Fibroblast of skin of right biceps (primary cell): Measurements from ENCODE around the gene FOXK2.
"Not testable (repeated sequence)": the region's sequence is repeated elsewhere in the genome, so short reads cannot be mapped to it uniquely, and the experiment has no call there.

Source experiments
- DNase-seq: peaks from one replicate; pipeline ENCODE4 v3.0.0-alpha.2; 2013

The FOXK2 gene

GRCh38 chr17:82534401-82534812, 14.9 kb downstream of the FOXK2 start:
- DNase-seq = no peak

DNA sequence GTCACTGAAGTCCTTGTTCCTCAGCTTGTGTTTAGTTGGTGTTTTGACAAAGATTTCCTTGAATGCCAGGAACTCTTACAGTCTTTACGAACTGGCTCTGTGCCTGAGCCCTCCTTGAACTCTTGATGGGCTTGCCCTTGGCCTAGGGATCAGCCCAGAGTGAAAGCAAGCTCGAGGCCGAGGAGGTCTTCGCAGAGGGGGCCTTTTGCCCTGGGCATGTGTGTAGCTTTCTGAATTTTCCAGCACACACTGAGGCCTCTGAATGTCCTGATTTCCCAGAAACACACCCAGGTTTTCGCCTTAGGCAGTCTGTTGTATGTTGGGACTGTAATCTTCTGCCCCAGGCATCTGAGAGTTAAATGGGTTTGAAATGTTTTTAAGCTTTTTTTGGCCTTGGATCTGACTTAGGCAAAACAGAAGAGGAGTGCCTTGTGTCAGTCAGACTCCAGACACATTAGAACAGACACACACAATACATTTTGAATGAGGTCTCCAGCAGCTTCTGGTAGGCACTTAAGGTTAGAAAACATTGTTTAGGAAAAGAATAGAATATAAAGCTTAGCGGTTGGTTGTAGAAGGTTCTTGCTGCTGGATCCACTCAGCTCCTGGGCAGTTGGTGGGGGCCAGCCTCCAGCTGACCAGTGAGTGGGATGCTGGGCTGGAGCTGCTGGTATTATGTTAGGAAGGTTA, 17.1 kb downstream of the FOXK2 start:
- DNase-seq = no peak

- not testable (repeated sequence) for DNase-seq
Observed at GRCh38 chr17:82537228-82537627, 17.7 kb downstream of the FOXK2 start.

GRCh38 chr17:82539076-82539475, 19.5 kb downstream of the FOXK2 start:
- DNase-seq = not testable (repeated sequence)

- no peak for DNase-seq
Observed at GRCh38 chr17:82542439-82542838, 22.9 kb downstream of the FOXK2 start.

GRCh38 chr17:82544431-82545070, 25.0 kb downstream of the FOXK2 start:
- no peak for DNase-seq

DNA sequence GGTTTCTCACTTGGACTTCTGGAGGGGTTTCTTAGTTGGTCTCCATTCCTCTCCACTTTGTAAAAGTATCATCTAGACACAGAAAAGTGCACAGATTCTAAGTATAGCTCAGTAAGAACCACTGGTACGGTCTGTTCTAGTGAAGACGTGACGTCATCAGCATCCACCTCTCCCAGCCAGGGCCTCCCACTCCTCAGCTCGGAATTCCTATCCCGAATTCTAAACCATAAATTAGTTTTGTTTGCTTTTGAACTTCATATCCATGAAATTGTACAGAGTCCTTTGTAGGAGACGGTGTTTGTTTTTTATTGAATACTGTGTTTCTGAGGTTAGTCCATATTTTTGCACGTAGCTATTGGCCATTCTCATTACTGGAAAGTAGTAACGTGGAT, 25.5 kb downstream of the FOXK2 start:
- DNase-seq = no peak

- DNase-seq = no peak
Observed at GRCh38 chr17:82547981-82548380, 28.4 kb downstream of the FOXK2 start.

- no peak for DNase-seq
Observed at GRCh38 chr17:82548681-82549303, 29.3 kb downstream of the FOXK2 start.

DNA sequence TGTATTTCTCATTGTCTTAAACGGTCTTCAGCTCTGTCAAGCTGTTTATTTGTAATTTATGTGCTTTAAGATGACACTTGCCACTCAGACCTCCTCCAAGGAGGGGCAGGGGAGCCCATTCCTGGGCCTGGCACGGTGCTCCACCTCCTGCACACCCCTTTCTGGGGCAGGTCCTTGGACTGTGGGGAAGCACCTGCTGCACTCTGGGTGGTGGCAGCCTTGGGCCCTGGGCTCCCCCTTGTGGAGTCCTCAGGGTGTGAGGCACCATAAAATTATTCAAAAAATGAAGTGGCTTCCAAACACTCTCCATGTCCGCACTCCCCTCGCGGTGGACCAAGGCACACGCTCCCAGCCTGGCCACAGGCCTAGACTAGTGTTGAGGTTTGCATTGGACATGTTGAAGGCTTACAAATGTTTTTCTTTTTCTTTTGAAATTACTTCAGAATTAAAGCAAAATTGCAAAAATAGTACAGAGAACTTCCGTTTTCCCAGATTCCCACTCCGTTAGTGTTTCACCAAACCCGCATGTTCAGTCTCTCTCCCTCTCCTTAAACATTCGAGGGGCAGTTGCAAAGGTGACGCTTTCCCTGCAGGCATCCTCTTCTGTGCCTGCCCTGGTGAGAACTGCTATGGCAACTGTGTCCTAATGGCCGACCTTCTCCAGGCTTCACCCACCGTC, 32.4 kb downstream of the FOXK2 start:
- DNase-seq = peak; percentile 64

DNA sequence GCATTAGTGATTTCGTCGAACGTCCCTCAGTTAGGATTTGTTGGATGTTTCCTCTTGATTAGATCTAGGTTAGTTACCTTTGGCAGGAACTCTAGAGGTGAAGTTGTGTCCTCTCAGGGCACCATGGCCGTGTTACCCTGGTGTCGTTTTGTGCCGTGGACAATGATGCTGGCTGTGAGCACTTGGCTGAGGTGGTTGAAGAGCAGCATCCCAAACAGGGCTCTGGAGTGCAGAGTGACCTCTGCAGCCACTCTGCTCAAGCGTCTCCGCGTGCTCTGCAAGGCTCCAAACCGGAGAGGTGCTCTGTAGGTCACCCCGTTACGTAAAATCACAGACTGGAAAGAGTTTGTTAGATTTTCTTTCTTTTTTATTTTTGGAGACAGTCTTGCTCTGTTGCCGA, 33.0 kb downstream of the FOXK2 start:
- DNase-seq = no peak

GRCh38 chr17:82553210-82553930, 33.8 kb downstream of the FOXK2 start:
- no peak for DNase-seq

- not testable (repeated sequence) for DNase-seq
Observed at GRCh38 chr17:82557510-82557909, 38.0 kb downstream of the FOXK2 start.

- no peak for DNase-seq
Observed at GRCh38 chr17:82559566-82560251, 40.2 kb downstream of the FOXK2 start.

DNA sequence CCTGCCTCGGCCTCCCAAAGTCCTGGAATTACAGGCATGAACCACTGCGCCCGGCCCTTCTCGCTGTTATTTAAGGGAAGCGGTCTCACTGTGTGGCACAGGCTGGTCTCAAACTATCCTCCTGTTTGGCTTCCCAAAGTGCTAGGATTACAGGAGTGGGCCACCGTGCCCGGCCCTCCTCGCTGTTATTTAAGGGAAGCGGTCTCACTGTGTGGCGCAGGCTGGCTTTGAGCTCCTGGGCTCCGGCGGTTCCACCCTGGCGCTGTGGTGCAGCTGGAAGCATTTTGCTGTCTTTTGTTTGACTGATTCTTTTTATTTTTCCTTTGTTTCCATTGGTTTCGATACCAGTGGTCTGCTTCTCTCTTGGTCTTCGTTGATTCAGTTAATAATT, 40.7 kb downstream of the FOXK2 start:
- no peak for DNase-seq

DNA sequence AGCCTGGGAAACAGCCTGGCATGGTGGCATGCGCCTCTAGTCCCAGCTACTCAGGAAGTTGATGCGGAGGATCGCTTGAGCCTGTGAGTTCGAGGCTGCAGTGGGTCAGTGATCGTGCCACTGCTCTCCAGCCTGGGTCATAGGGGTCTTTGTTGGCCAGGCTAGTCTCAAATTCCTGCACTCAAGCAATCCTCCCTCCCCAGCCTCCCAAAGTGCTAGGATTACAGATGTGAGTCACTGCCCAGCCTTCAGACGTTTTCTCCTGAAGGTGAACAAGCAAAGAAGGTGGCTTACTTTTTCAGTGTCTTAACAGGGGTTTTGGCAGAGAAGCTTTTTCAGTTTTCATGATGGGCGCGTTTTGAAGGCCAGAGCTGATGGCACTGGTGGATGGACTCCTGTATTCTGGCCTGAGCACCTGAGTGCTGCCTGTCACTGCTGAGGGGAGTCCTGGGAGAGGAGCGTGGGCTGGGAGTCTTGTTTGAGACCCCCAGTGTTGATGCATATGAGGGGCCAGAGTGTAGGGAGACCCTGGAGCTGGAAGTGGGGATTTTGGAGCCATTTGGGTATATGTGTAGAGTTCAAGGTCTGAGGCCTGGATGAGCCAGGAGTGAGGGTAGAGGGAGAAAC, 41.4 kb downstream of the FOXK2 start:
- no peak for DNase-seq

DNA sequence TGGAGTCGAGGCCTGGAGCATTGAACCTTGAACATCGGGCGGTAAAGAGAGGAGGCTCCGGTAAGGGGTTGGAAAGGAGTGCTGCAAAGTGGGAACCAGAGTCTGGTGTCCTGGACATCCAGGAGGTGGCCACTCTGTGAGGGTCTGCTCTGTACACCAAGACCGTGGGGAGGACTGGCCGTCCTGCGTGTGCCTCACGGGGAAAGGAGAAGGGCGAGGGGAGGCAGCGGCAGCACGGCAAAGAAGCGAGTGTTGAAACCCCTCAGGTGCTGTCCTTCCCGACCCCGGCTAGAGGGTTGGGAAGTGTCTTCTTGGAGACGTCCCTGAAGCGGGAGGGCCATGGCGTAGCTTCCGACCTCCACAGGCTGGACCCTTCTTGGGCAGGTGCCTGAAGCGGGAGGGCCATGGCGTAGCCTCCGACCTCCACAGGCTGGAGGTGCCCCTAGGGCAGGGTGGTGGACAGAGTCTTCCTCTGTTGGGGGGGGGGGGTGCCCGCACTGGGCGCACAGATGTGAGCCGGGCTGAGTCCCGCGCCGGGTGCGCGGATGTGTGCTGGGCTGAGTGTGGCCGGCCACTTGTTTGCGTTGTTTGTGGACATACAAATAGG, 42.0 kb downstream of the FOXK2 start:
- DNase-seq = no peak

- not testable (repeated sequence) for DNase-seq
Observed at GRCh38 chr17:82562718-82563220, 43.2 kb downstream of the FOXK2 start.

DNA sequence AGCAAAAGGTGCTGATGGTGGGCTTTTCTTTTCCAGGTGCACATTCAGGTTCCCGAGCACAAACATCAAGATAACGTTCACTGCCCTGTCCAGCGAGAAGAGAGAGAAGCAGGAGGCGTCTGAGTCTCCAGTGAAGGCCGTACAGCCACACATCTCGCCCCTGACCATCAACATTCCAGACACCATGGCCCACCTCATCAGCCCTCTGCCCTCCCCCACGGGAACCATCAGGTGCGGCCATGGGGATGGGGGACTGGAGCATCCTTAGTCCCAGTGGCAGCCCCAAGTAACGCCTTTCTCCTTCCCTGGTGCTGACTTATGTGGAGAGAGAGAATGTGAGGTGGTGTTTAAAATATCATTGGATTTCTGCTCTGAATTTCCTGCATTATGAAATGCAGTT, 43.8 kb downstream of the FOXK2 start:
- no peak for DNase-seq

DNA sequence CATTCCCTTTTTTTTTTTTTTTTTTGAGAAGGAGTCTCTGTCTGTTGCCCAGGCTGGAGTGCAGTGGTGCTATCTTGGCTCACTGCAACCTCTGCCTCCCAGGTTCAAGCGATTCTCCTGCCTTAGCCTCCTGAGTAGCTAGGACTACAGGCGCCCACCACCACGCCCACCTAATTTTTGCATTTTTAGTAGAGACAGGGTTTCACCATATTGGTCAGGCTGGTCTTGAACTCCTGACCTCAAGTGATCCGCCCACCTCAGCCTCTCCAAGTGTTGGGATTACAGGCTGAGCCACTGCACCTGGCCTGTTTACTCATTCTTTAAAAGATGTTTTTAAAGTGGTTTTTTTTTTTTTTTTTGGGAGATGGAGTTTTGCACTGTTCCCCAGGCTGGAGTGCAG, 44.2 kb downstream of the FOXK2 start:
- DNase-seq = not testable (repeated sequence)

DNA sequence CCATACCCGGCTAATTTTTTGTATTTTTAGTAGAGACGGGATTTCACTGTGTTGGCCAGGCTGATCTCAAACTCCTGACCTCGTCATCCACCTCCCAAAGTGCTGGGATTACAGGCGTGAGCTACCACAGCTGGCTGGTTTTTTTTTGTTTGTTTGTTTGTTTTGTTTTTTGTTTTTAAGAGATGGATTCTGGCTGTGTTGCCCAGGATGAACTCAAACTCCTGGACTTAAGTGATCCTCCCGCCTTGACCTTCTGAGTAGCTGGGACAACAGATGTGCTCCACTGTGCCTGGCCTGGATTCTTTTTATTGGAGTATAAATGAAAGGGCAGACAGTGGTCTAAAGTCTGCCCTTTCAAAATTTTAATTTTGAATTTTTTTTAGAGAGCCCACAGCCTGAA, 44.7 kb downstream of the FOXK2 start:
- no peak for DNase-seq
